Caki2 (cell line): ENCODE data around the gene PHKB. TPM values are rescaled to one million over a fixed set of nuclear protein-coding genes. Genes with fewer than 3 reads are reported as not detected.

ENCODE experiments used
- DNase-seq: peaks from one replicate; pipeline ENCODE4 v3.0.0-alpha.2; 2015; ENCODE audit warnings: low read depth
- in situ Hi-C: cut with HindIII; loops from 2 replicates; pipeline ENCODE4 v1.10.0; 2016; ENCODE audit warnings: low sequenced_read_pairs, low pct_unique_long_range_greater_than_20kb, mixed read lengths
- total RNA-seq: library from RNA; depleted of rRNA; stranded (reverse); fragments of >200 nt; shearing (Covaris generic); gene quantifications from 2 replicates; pipeline ENCODE4 v1.2.3, GENCODE V29; 2014; ENCODE audit warnings: low replicate concordance

Gene PHKB
- total RNA-seq, 1 experiment from 2014 or later = 27.2 TPM

- in situ Hi-C loops = no loop called here
- no peak for DNase-seq
Measured at GRCh38 chr16:47581114-47581513, 120.0 kb downstream of the PHKB start.

- no peak for DNase-seq
- in situ Hi-C loops = no loop called here
Measured at GRCh38 chr16:47584464-47585225, 123.5 kb downstream of the PHKB start.

GRCh38 chr16:47586121-47586520, 125.0 kb downstream of the PHKB start:
- in situ Hi-C loops = no loop called here
- DNase-seq = no peak

- in situ Hi-C loops = no loop called here
Measured at GRCh38 chr16:47590472-47590871, 129.3 kb downstream of the PHKB start.

GRCh38 chr16:47592232-47592631, 131.1 kb downstream of the PHKB start:
- in situ Hi-C loops = no loop called here
- DNase-seq = no peak

More at GRCh38 chr16:47590472-47590871, 129.3 kb downstream of the PHKB start:
- no peak for DNase-seq

- in situ Hi-C loops = no loop called here
- DNase-seq = no peak
Measured at GRCh38 chr16:47599512-47599911, 138.4 kb downstream of the PHKB start.

- in situ Hi-C loops = no loop called here
- no peak for DNase-seq
Measured at GRCh38 chr16:47600376-47600775, 139.2 kb downstream of the PHKB start.

GRCh38 chr16:47604306-47604705, 143.2 kb downstream of the PHKB start:
- DNase-seq = no peak
- in situ Hi-C loops = no loop called here

- no peak for DNase-seq
- in situ Hi-C loops = no loop called here
Measured at GRCh38 chr16:47611042-47611441, 149.9 kb downstream of the PHKB start.

GRCh38 chr16:47611848-47612493, 150.8 kb downstream of the PHKB start:
- in situ Hi-C loops = no loop called here
- DNase-seq = no peak

GRCh38 chr16:47612711-47613110, 151.6 kb downstream of the PHKB start:
- DNase-seq = no peak
- in situ Hi-C loops = no loop called here

- in situ Hi-C loops = no loop called here
- no peak for DNase-seq
Measured at GRCh38 chr16:47613251-47613650, 152.1 kb downstream of the PHKB start.

GRCh38 chr16:47617732-47618131, 156.6 kb downstream of the PHKB start:
- no peak for DNase-seq
- in situ Hi-C loops = no loop called here

GRCh38 chr16:47622451-47623176, 161.5 kb downstream of the PHKB start:
- DNase-seq = no peak
- in situ Hi-C loops = no loop called here

GRCh38 chr16:47624563-47624962, 163.4 kb downstream of the PHKB start:
- DNase-seq = no peak
- in situ Hi-C loops = no loop called here

GRCh38 chr16:47625115-47625567, 164.0 kb downstream of the PHKB start:
- in situ Hi-C loops = no loop called here
- no peak for DNase-seq

GRCh38 chr16:47626246-47626645, 165.1 kb downstream of the PHKB start:
- no peak for DNase-seq
- in situ Hi-C loops = no loop called here

GRCh38 chr16:47627085-47627639, 166.0 kb downstream of the PHKB start:
- in situ Hi-C loops = no loop called here
- DNase-seq = no peak

- no peak for DNase-seq
- in situ Hi-C loops = no loop called here
Measured at GRCh38 chr16:47627721-47628120, 166.6 kb downstream of the PHKB start.
